SK-N-SH (cell line): ENCODE data around the gene COL23A1. TPM values are rescaled to one million over a fixed set of nuclear protein-coding genes. Genes with fewer than 3 reads are reported as not detected.
A peak's percentile ranks its signal among the peaks of the same experiment; 100 is the strongest.

Experiments used
- CTCF ChIA-PET: fragments of 300-600, 350-600 bp; formaldehyde crosslinking; extraction: SDS; loops from one replicate; lab custom pipeline; 2021; lab: Yijun Ruan, JAX
- POLR2A ChIA-PET: fragments of 350-600 bp; sonication (Branson Sonifier 250); formaldehyde crosslinking; extraction: SDS; loops from one replicate; lab custom pipeline; 2020; ENCODE audit warnings: antibody characterized with exemption, inconsistent platforms; lab: Yijun Ruan, JAX
- DNase-seq: peaks from one replicate; pipeline ENCODE4 v3.0.0; 2012
- H2AFZ ChIP-seq: fragments of 200-600 bp; sonication (generic); 2 replicates; pipeline ENCODE4 v1.8.1; 2016; ENCODE audit warnings: antibody characterized with exemption, mild to moderate bottlenecking, low read depth
- H3F3A ChIP-seq: fragments of 200-600 bp; sonication (generic); replicated peaks from 2 replicates; pipeline ENCODE3; 2016; ENCODE audit warnings: antibody characterized with exemption, mild to moderate bottlenecking; ENCODE audit not compliant: insufficient read depth
- H3K27ac ChIP-seq, 2 experiments: fragments of 200-500 bp in 1 of 2; fragments of 200-600 bp in 1 of 2; sonication (Bioruptor generic) in 1 of 2; sonication (generic), shearing (Covaris generic) in 1 of 2; 2 replicates each; pipeline versions ENCODE4 v1.5.1 to v1.6.1; 2014 to 2016; ENCODE audit warnings: low read depth in 2 of 2, inconsistent platforms in 1 of 2, low read length in 1 of 2, mild to moderate bottlenecking in 1 of 2, mixed read lengths in 1 of 2
- H3K27me3 ChIP-seq: fragments of 200-600 bp; sonication (generic), shearing (Covaris generic); 2 replicates; pipeline ENCODE4 v1.6.1; 2016; ENCODE audit warnings: mixed run types; ENCODE audit not compliant: insufficient read depth
- H3K36me3 ChIP-seq, 2 experiments: fragments of 200-500 bp in 1 of 2; fragments of 200-600 bp in 1 of 2; sonication (Bioruptor generic) in 1 of 2; sonication (generic) in 1 of 2; replicated peaks in 1 of 2; 2 replicates each; pipeline versions ENCODE3 to v1.5.1; 2014 to 2016; ENCODE audit warnings: low read length in 1 of 2, mild to moderate bottlenecking in 1 of 2; ENCODE audit not compliant: insufficient read depth in 2 of 2, control insufficient read depth in 1 of 2
- H3K4me1 ChIP-seq, 2 experiments: fragments of 200-500 bp in 1 of 2; fragments of 200-600 bp in 1 of 2; sonication (Bioruptor generic) in 1 of 2; sonication (generic), shearing (Covaris generic) in 1 of 2; 2 replicates each; pipeline versions ENCODE4 v1.5.1 to v1.6.1; 2014 to 2016; ENCODE audit warnings: low read depth in 1 of 2, low read length in 1 of 2, mixed run types in 1 of 2; ENCODE audit not compliant: insufficient read depth in 2 of 2, control insufficient read depth in 1 of 2
- H3K4me2 ChIP-seq: fragments of 200-600 bp; sonication (generic), shearing (Covaris generic); 2 replicates; pipeline ENCODE4 v1.6.1; 2017; ENCODE audit warnings: mixed run types
- H3K4me3 ChIP-seq, 2 experiments: fragments of 200-500 bp in 1 of 2; fragments of 200-600 bp in 1 of 2; sonication (Bioruptor generic) in 1 of 2; sonication (generic), shearing (Covaris generic) in 1 of 2; 2 replicates each; pipeline versions ENCODE4 v1.5.1 to v1.8.1; 2014 to 2016; ENCODE audit warnings: low read depth in 2 of 2, inconsistent platforms in 1 of 2, low read length in 1 of 2, mild to moderate bottlenecking in 1 of 2, mixed read lengths in 1 of 2, moderate library complexity in 1 of 2
- H3K79me2 ChIP-seq: fragments of 200-600 bp; sonication (generic); 2 replicates; pipeline ENCODE4 v1.8.1; 2017; ENCODE audit warnings: mild to moderate bottlenecking; ENCODE audit not compliant: insufficient read depth
- H3K9ac ChIP-seq: fragments of 200-600 bp; sonication (generic); 2 replicates; pipeline ENCODE4 v1.6.1; 2017; ENCODE audit warnings: mixed run types
- H3K9me2 ChIP-seq: fragments of 200-600 bp; sonication (generic); 2 replicates; pipeline ENCODE4 v1.6.1; 2017; ENCODE audit warnings: mixed run types
- H3K9me3 ChIP-seq: fragments of 200-600 bp; sonication (generic); 2 replicates; pipeline ENCODE4 v1.6.1; 2017; ENCODE audit warnings: mixed run types, mild to moderate bottlenecking, moderate library complexity
- H4K20me1 ChIP-seq: fragments of 200-600 bp; sonication (generic); 2 replicates; pipeline ENCODE4 v1.6.1; 2017; ENCODE audit warnings: mild to moderate bottlenecking, mixed run types; ENCODE audit not compliant: insufficient read depth
- FOXJ3 ChIP-seq: sonication (generic); formaldehyde crosslinking; IDR thresholded peaks from 2 replicates; pipeline ENCODE4 v1.5.1; 2020; ENCODE audit warnings: mild to moderate bottlenecking, missing genetic modification reagents
- JUND ChIP-seq: IDR thresholded peaks from 2 replicates; pipeline ENCODE4 v1.4.0; 2012
- MEF2A ChIP-seq: IDR thresholded peaks from 2 replicates; pipeline ENCODE4 v1.4.0; 2012; ENCODE audit warnings: low read depth, borderline replicate concordance
- MXI1 ChIP-seq: IDR thresholded peaks from 2 replicates; pipeline ENCODE4 v1.6.1; 2012; ENCODE audit warnings: mild to moderate bottlenecking, low read depth, low read length, improper control_type of control experiment
- RAD21 ChIP-seq: IDR thresholded peaks from 2 replicates; pipeline ENCODE4 v1.6.1; 2012; ENCODE audit warnings: mild to moderate bottlenecking, low read length
- RCOR1 ChIP-seq: fragments of 150-350 bp; IDR thresholded peaks from 2 replicates; pipeline ENCODE4 v1.6.1; 2017; ENCODE audit warnings: antibody characterized with exemption, low read length
- REST ChIP-seq: IDR thresholded peaks from 2 replicates; pipeline ENCODE4 v1.6.1; 2012; ENCODE audit warnings: mild to moderate bottlenecking, low read depth, low read length, moderate library complexity
- RXRA ChIP-seq: IDR thresholded peaks from 2 replicates; pipeline ENCODE4 v1.4.0; 2012; ENCODE audit warnings: low read depth, mild to moderate bottlenecking, borderline replicate concordance
- SIN3A ChIP-seq: IDR thresholded peaks from 2 replicates; pipeline ENCODE4 v1.6.1; 2012; ENCODE audit warnings: low read depth, mild to moderate bottlenecking, low read length, moderate library complexity, borderline replicate concordance
- TCF12 ChIP-seq: IDR thresholded peaks from 2 replicates; pipeline ENCODE4 v1.4.0; 2012
- TEAD4 ChIP-seq: IDR thresholded peaks from 2 replicates; pipeline ENCODE4 v1.4.0; 2012; ENCODE audit warnings: mild to moderate bottlenecking, borderline replicate concordance; ENCODE audit not compliant: insufficient read depth
- USF1 ChIP-seq: IDR thresholded peaks from 2 replicates; pipeline ENCODE4 v1.4.0; 2012; ENCODE audit warnings: low read depth, borderline replicate concordance
- WGBS: methylation state at CpG from one replicate; pipeline ENCODE4 v1.1.6; 2017; ENCODE audit warnings: low lambda C conversion rate; 5-methylcytosine and 5-hydroxymethylcytosine counted together
- polyA plus RNA-seq, 3 experiments: library from polyadenylated mRNA; depleted of rRNA; stranded (reverse); fragments of >200 nt; gene quantifications; 2 replicates each; pipeline ENCODE4 v1.2.3, GENCODE V29; 2012

The COL23A1 gene
- polyA plus RNA-seq, 1 of the 3 experiments (the other 2 are of a cell fraction) = 0.10 TPM

- WGBS = 41% methylated on average over 16 of the region's 16 CpGs
These were observed 150.6 kb downstream of the COL23A1 start for GRCh38 chr5:178439493-178440180.

More at GRCh38 chr5:178439493-178440180, 150.6 kb downstream of the COL23A1 start:
- ChIA-PET POLR2A (no interaction called here), CTCF (interaction anchor here (2.7 to 4.2 kb wide), 2 partner anchors 21 to 159 kb away, joined by 11 to 18 read pairs; no protein-coding TSS in a partner anchor)
- Histone ChIP-seq H3K4me3 (no peak overlapping the region), H3K27me3 (no peaks in the 10 kb centered on the region), H2AFZ (no peak overlapping the region), H3K36me3 (no peaks in the 10 kb centered on the region), H3K9me3 (no peaks in the 10 kb centered on the region), H3K4me1 (peaks cover 0 to 53% of the 10 kb centered on the region in 2 experiments; a peak in 2 of 4 replicates), H3K79me2 (no peaks in the 10 kb centered on the region), H3K9me2 (no peaks in the 10 kb centered on the region), H3K9ac (no peak overlapping the region), H3F3A (no peaks in the 10 kb centered on the region), H4K20me1 (no peaks in the 10 kb centered on the region), H3K27ac (peak overlapping the region in 1 of 2 experiments; percentile 31; a peak in 1 of 4 replicates), H3K4me2 (no peak overlapping the region)
- TF ChIP-seq JUND = no peak
- no peak for TF ChIP-seq TEAD4
- TF ChIP-seq REST = no peak
- TF ChIP-seq MXI1 = no peak
- no peak for TF ChIP-seq TCF12
- TF ChIP-seq RAD21 = no peak
- TF ChIP-seq RXRA = no peak
- TF ChIP-seq USF1 = no peak
- TF ChIP-seq RCOR1 = no peak
- no peak for TF ChIP-seq SIN3A
- no peak for TF ChIP-seq FOXJ3 (CRISPR knock-in tag)
- TF ChIP-seq MEF2A = no peak
- DNase-seq = no peak
